Endothelial cell (in vitro differentiated cells): ENCODE data around the gene IQGAP1. TPM values are rescaled to one million over a fixed set of nuclear protein-coding genes. Genes with fewer than 3 reads are reported as not detected.

Experiments used
- DNase-seq: peaks from one replicate; pipeline ENCODE4 v3.0.0; 2021; ENCODE audit warnings: low spot score
- H3K27ac Mint-ChIP-seq: one replicate; pipeline ENCODE4 v1.8.0; 2021; ENCODE audit warnings: mixed read lengths, inconsistent platforms; ENCODE audit not compliant: unreplicated experiment
- H3K27me3 Mint-ChIP-seq: one replicate; pipeline ENCODE4 v1.8.0; 2021; ENCODE audit warnings: mild to moderate bottlenecking, moderate library complexity, mixed read lengths, inconsistent platforms; ENCODE audit not compliant: unreplicated experiment
- H3K36me3 Mint-ChIP-seq: one replicate; pipeline ENCODE4 v1.8.0; 2021; ENCODE audit warnings: mild to moderate bottlenecking, low read depth, mixed read lengths, inconsistent platforms; ENCODE audit not compliant: unreplicated experiment
- H3K4me1 Mint-ChIP-seq: one replicate; pipeline ENCODE4 v1.8.0; 2021; ENCODE audit warnings: mild to moderate bottlenecking, mixed read lengths, inconsistent platforms; ENCODE audit not compliant: unreplicated experiment
- H3K4me3 Mint-ChIP-seq: one replicate; pipeline ENCODE4 v1.8.0; 2021; ENCODE audit warnings: mild to moderate bottlenecking, mixed read lengths, inconsistent platforms; ENCODE audit not compliant: unreplicated experiment
- H3K9me3 Mint-ChIP-seq: one replicate; pipeline ENCODE4 v1.8.0; 2021; ENCODE audit warnings: mixed read lengths, inconsistent platforms; ENCODE audit not compliant: unreplicated experiment
- CTCF ChIP-seq: fragments of 200-600 bp; sonication (generic); IDR thresholded peaks from one replicate; pipeline ENCODE4 v1.5.0; 2021; ENCODE audit warnings: antibody characterized with exemption; ENCODE audit not compliant: unreplicated experiment
- total RNA-seq: library from RNA; stranded (reverse); fragmentation: NEBNext Ultra II Directional; extraction: Animal tissue kit (Norgen Biotek cat#: 25700); gene quantifications from one replicate; pipeline ENCODE4 v1.2.1, GENCODE V29; 2021; ENCODE audit not compliant: unreplicated experiment

Gene IQGAP1
- total RNA-seq, 1 donor from 2014 or later, result 86.4 TPM

GRCh38 chr15:90465140-90465929 is 77.3 kb downstream of the IQGAP1 start:
- no peak for TF ChIP-seq CTCF
- H3K27me3 Mint-ChIP-seq, result peaks cover 3% of the 10 kb centered on the region
- no peak for DNase-seq
- peaks cover 13% of the 10 kb centered on the region for H3K36me3 Mint-ChIP-seq
- H3K4me3 Mint-ChIP-seq, result no peak overlapping the region
- peaks cover 6% of the 10 kb centered on the region for H3K4me1 Mint-ChIP-seq
- no peak overlapping the region for H3K27ac Mint-ChIP-seq
- H3K9me3 Mint-ChIP-seq, result no peaks in the 10 kb centered on the region

GRCh38 chr15:90465930-90466567 is 78.0 kb downstream of the IQGAP1 start:
- Mint-ChIP-seq H3K4me1 (peaks cover 5% of the 10 kb centered on the region), H3K27me3 (peaks cover 3% of the 10 kb centered on the region), H3K9me3 (no peaks in the 10 kb centered on the region), H3K27ac (no peak overlapping the region), H3K4me3 (no peak overlapping the region), H3K36me3 (peaks cover 13% of the 10 kb centered on the region)
- no peak for TF ChIP-seq CTCF
- DNase-seq, result no peak

- Mint-ChIP-seq H3K4me3 (no peak overlapping the region), H3K27ac (no peak overlapping the region), H3K9me3 (no peaks in the 10 kb centered on the region), H3K4me1 (no peaks in the 10 kb centered on the region), H3K27me3 (no peaks in the 10 kb centered on the region), H3K36me3 (peaks cover 21% of the 10 kb centered on the region)
- no peak for DNase-seq
- no peak for TF ChIP-seq CTCF
Observed at GRCh38 chr15:90469723-90470122, 81.7 kb downstream of the IQGAP1 start.

DNA sequence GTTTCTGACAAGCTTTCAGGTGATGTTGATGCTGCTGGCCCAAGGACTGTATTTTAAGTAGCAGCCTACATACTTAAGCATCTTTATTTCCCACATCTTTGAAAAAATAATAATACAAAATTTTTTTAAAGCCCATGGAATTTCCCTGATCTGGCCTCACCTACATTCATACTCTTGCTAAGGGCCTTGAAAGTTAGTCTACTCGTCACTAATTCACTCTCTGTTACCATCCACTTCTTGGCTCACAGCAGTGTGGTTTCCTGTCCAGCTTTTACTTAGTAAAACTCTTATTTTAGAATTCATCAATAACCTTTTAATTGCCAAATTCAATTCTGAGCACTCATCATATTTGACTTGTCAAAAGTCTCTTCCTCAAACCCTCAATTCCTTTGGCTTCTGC is 82.4 kb downstream of the IQGAP1 start:
- H3K27me3 Mint-ChIP-seq, result no peaks in the 10 kb centered on the region
- no peaks in the 10 kb centered on the region for H3K9me3 Mint-ChIP-seq
- TF ChIP-seq CTCF, result no peak
- H3K4me3 Mint-ChIP-seq, result no peak overlapping the region
- no peaks in the 10 kb centered on the region for H3K4me1 Mint-ChIP-seq
- no peak overlapping the region for H3K27ac Mint-ChIP-seq
- DNase-seq, result no peak
- H3K36me3 Mint-ChIP-seq, result peaks cover 21% of the 10 kb centered on the region

GRCh38 chr15:90471126-90471525 is 83.1 kb downstream of the IQGAP1 start:
- no peak overlapping the region for H3K4me3 Mint-ChIP-seq
- H3K27ac Mint-ChIP-seq, result no peak overlapping the region
- no peaks in the 10 kb centered on the region for H3K9me3 Mint-ChIP-seq
- no peaks in the 10 kb centered on the region for H3K4me1 Mint-ChIP-seq
- H3K27me3 Mint-ChIP-seq, result no peaks in the 10 kb centered on the region
- no peak for DNase-seq
- no peak for TF ChIP-seq CTCF
- H3K36me3 Mint-ChIP-seq, result peaks cover 16% of the 10 kb centered on the region
